Effector memory CD8-positive, alpha-beta T cell (primary cell): ENCODE data around the gene SCGN.
"Not testable (repeated sequence)": the region's sequence is repeated elsewhere in the genome, so short reads cannot be mapped to it uniquely, and the experiment has no call there.

Experiments
- ATAC-seq: fragments of 150-1000 bp; cut with Tn5 transposase; replicated peaks from 2 replicates; pipeline ENCODE4 v1.10.0; 2021; ENCODE audit warnings: mild to moderate bottlenecking, moderate library complexity
- DNase-seq, 3 experiments: peaks; one replicate each; pipeline ENCODE4 v3.0.0; 2021
- H3K27ac Mint-ChIP-seq, 2 donors: one replicate each; pipeline ENCODE4 v1.8.0; 2022; ENCODE audit warnings: mild to moderate bottlenecking in 2 of 2, mixed read lengths in 2 of 2, moderate library complexity in 2 of 2
- H3K27me3 Mint-ChIP-seq, 2 donors: one replicate each; pipeline ENCODE4 v1.8.0; 2022; ENCODE audit warnings: mixed read lengths in 2 of 2
- H3K36me3 Mint-ChIP-seq: one replicate; pipeline ENCODE4 v1.8.0; 2022; ENCODE audit warnings: mild to moderate bottlenecking, moderate library complexity, mixed read lengths; ENCODE audit not compliant: insufficient read depth
- H3K4me1 Mint-ChIP-seq, 2 donors: one replicate each; pipeline ENCODE4 v1.8.0; 2022; ENCODE audit warnings: low read depth in 2 of 2, mixed read lengths in 2 of 2
- H3K4me3 Mint-ChIP-seq, 2 donors: one replicate each; pipeline ENCODE4 v1.8.0; 2022; ENCODE audit warnings: mild to moderate bottlenecking in 2 of 2, mixed read lengths in 2 of 2, moderate library complexity in 2 of 2
- H3K9me3 Mint-ChIP-seq, 2 donors: one replicate each; pipeline ENCODE4 v1.8.0; 2022; ENCODE audit warnings: mixed read lengths in 2 of 2

SCGN gene

GRCh38 chr6:25731721-25732120, 79.7 kb downstream of the SCGN start:
- no peak overlapping the region for H3K4me3 Mint-ChIP-seq
- no peak overlapping the region for H3K27ac Mint-ChIP-seq
- DNase-seq (no peak), ATAC-seq (no peak)
- H3K9me3 Mint-ChIP-seq = no peaks in the 10 kb centered on the region
- H3K4me1 Mint-ChIP-seq = no peaks in the 10 kb centered on the region
- no peaks in the 10 kb centered on the region for H3K36me3 Mint-ChIP-seq
- H3K27me3 Mint-ChIP-seq = peaks cover 57 to 82% of the 10 kb centered on the region in 2 donors

DNA sequence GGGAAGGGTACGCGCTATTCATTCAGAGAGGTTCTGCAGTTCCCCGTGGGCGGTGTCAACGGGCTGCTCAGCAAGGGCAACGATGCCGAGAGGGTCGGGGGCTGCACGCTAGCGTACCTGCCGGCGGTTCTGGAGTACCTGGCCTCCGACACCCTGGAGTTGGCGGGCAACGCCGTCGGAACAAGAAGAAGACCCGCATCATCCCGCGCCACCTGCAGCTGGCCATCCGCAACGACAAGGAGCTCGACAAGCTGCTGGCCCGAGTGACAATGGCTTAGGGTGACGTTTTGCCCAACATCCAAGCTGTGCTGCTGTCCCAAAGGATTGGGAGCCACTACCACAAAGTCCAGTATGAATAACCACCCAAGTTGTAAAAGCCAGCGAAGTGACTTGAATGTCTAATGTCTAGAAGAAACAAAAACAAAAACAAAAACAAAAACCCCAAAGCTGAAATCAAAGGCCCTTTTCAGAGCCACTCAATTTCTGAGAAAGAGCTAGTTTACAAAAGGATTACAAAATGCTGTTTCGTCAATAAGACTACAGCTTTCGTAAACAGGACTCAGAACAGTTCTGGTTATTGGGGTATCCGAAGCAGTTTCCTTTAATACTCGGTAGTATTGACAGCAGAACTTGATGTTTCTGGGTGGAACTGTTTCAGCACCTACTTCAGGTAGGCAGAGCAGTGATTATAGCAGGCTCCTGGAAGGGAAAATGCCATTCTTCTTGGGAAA, 80.6 kb downstream of the SCGN start:
- Mint-ChIP-seq H3K4me3 (no peak overlapping the region), H3K4me1 (no peaks in the 10 kb centered on the region), H3K36me3 (no peaks in the 10 kb centered on the region), H3K27me3 (peaks cover 62 to 85% of the 10 kb centered on the region in 2 donors), H3K9me3 (no peaks in the 10 kb centered on the region), H3K27ac (no peak overlapping the region)
- ATAC-seq (no peak), DNase-seq (no peak)

GRCh38 chr6:25735261-25735660, 83.2 kb downstream of the SCGN start:
- H3K9me3 Mint-ChIP-seq = no peaks in the 10 kb centered on the region

GRCh38 chr6:25743868-25744267, 91.9 kb downstream of the SCGN start:
- H3K4me3 Mint-ChIP-seq = no peak overlapping the region
- H3K36me3 Mint-ChIP-seq = no peaks in the 10 kb centered on the region
- no peaks in the 10 kb centered on the region for H3K9me3 Mint-ChIP-seq
- peaks cover 5 to 6% of the 10 kb centered on the region in 2 donors for H3K27me3 Mint-ChIP-seq
- H3K27ac Mint-ChIP-seq = no peak overlapping the region
- H3K4me1 Mint-ChIP-seq = no peaks in the 10 kb centered on the region
- ATAC-seq (no peak), DNase-seq (no peak)

More at GRCh38 chr6:25735261-25735660, 83.2 kb downstream of the SCGN start:
- Mint-ChIP-seq H3K27me3 (peaks cover 67 to 78% of the 10 kb centered on the region in 2 donors), H3K4me3 (no peak overlapping the region), H3K4me1 (no peaks in the 10 kb centered on the region), H3K36me3 (no peaks in the 10 kb centered on the region), H3K27ac (no peak overlapping the region)
- no peak for DNase-seq
- ATAC-seq = no peak

DNA sequence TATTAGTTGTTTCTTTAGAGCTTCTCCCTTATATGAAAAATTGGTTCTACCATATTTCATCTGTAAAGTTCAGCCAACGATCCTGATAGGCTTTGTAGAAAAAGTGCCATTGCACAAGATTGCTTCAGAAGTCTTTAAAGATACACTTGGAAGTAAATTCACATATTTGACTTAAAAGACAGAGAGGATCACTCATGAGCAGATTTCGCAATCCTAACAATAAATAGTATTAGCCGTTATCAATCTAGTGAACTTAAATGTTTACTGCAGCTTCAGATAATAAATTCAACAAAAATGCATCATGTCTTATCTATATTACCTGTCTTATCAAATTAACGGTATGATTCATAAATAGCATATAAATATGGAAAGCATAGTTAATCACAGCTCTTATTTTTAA, 93.8 kb downstream of the SCGN start:
- Mint-ChIP-seq H3K4me1 (no peaks in the 10 kb centered on the region), H3K4me3 (no peak overlapping the region), H3K27ac (no peak overlapping the region), H3K27me3 (no peaks in the 10 kb centered on the region), H3K36me3 (no peaks in the 10 kb centered on the region), H3K9me3 (no peaks in the 10 kb centered on the region)
- ATAC-seq (no peak), DNase-seq (no peak)

DNA sequence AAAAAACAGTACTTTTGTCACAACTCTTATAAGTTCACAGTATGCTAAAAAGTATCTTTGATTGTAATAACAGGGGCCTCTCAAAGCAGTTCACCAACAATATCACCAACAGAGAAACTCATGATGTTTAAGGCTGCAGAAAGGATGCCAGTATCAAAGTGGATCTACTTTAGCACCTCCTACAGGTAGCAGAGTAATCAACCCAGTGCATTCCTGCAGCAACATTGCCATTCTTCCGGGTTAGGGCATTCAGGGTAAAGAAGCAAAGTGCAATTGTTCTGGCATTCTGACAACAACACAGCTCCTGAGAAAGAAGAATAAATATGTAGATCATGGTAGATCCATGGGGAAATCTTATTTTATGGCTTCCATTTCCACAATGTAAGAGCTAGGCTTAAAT, 95.0 kb downstream of the SCGN start:
- no peak overlapping the region for H3K27ac Mint-ChIP-seq
- ATAC-seq = no peak

DNA sequence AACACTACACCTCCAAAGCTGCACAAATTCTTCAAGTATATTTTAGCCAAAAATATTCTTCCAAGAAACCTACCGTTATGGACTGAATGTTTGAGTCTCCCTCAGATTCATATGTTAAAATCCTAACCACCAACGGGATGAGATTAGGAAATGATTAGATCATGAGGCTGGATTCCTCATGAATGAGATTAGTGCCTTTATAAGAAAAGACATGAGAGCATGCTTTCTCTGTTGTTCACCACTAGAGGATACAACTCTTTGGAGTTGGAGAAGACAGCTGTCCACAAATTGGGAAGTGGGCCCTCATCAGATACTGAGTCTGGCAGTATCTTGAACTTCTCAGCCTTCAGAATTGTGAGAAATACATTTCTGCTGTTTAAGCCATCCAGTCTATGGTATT, 95.5 kb downstream of the SCGN start:
- Mint-ChIP-seq H3K27ac (no peak overlapping the region), H3K36me3 (no peaks in the 10 kb centered on the region)

More for the DNA sequence above, 95.0 kb downstream of the SCGN start:
- H3K9me3 Mint-ChIP-seq = no peaks in the 10 kb centered on the region
- no peaks in the 10 kb centered on the region for H3K27me3 Mint-ChIP-seq
- no peak overlapping the region for H3K4me3 Mint-ChIP-seq
- no peak for DNase-seq
- no peaks in the 10 kb centered on the region for H3K36me3 Mint-ChIP-seq
- no peaks in the 10 kb centered on the region for H3K4me1 Mint-ChIP-seq

DNA sequence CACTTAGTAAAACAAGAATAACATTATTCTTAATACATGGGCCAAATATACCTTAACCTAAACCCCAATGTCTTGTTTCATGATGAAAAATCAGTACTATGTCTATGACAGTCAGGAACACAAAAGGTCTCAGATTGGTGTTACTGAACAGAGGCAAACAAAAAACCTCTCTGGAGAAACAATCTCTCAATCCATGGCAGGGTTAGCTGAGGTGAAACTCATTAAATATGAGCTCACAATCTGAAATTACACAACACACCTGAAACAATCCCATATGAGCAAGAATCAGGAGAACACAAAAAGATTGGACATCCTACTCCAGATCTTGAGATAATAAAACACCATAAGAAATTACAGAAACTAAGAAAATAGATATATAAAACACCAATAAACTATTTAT, 96.0 kb downstream of the SCGN start:
- Mint-ChIP-seq H3K4me3 (no peak overlapping the region), H3K27ac (no peak overlapping the region)
- ATAC-seq = no peak

More for the DNA sequence above, 95.5 kb downstream of the SCGN start:
- no peak overlapping the region for H3K4me3 Mint-ChIP-seq
- H3K9me3 Mint-ChIP-seq = no peaks in the 10 kb centered on the region
- no peaks in the 10 kb centered on the region for H3K4me1 Mint-ChIP-seq
- no peaks in the 10 kb centered on the region for H3K27me3 Mint-ChIP-seq
- DNase-seq (no peak), ATAC-seq (no peak)

GRCh38 chr6:25748601-25749517, 96.8 kb downstream of the SCGN start:
- H3K27me3 Mint-ChIP-seq, H3K4me1 Mint-ChIP-seq, H3K4me3 Mint-ChIP-seq, DNase-seq, ATAC-seq, H3K27ac Mint-ChIP-seq, H3K36me3 Mint-ChIP-seq, H3K9me3 Mint-ChIP-seq: not testable (repeated sequence)

More for the DNA sequence above, 96.0 kb downstream of the SCGN start:
- no peaks in the 10 kb centered on the region for H3K36me3 Mint-ChIP-seq
- H3K27me3 Mint-ChIP-seq = no peaks in the 10 kb centered on the region
- DNase-seq = no peak
- no peaks in the 10 kb centered on the region for H3K9me3 Mint-ChIP-seq
- no peaks in the 10 kb centered on the region for H3K4me1 Mint-ChIP-seq

DNA sequence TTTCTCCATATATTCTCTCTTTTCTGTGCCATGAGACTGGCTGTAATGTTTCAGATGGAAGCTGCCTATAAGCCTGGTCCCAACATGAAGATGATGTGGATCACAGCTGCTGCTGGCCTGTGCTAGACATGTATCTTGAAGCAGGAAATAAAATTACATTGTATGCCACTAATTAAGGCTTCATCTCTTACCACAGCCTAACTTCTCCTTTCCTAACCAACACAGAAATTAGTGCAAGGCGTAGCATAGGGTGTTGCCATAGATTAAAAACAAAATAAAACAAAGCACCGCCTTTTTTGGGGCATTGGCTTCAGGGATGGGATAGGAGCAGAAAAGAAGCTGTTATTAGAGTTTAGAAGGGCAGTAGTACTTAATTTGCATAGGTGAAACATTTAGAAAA, 97.8 kb downstream of the SCGN start:
- H3K4me3 Mint-ChIP-seq = no peak overlapping the region
- H3K4me1 Mint-ChIP-seq = no peaks in the 10 kb centered on the region
- H3K27ac Mint-ChIP-seq = no peak overlapping the region
- H3K27me3 Mint-ChIP-seq = no peaks in the 10 kb centered on the region
- DNase-seq (no peak), ATAC-seq (no peak)
- H3K9me3 Mint-ChIP-seq = no peaks in the 10 kb centered on the region
- H3K36me3 Mint-ChIP-seq = no peaks in the 10 kb centered on the region

GRCh38 chr6:25750906-25751305, 98.9 kb downstream of the SCGN start:
- Mint-ChIP-seq H3K27ac (no peak overlapping the region), H3K4me3 (no peak overlapping the region), H3K27me3 (peaks cover 0 to 3% of the 10 kb centered on the region in 2 donors), H3K9me3 (no peaks in the 10 kb centered on the region), H3K36me3 (no peaks in the 10 kb centered on the region), H3K4me1 (no peaks in the 10 kb centered on the region)
- no peak for DNase-seq
- ATAC-seq = no peak
